HL-60 (cell line): ENCODE measurements around the gene PGGHG.
A peak's percentile ranks its signal among the peaks of the same experiment; 100 is the strongest.
"Not testable (repeated sequence)": the region's sequence is repeated elsewhere in the genome, so short reads cannot be mapped to it uniquely, and the experiment has no call there.

Experiments
- DNase-seq, 2 experiments: peaks; one replicate each; pipeline ENCODE4 v3.0.0-alpha.2; 2010 to 2020; ENCODE audit warnings: low read depth in 1 of 2, low spot score in 1 of 2
- H3K27ac ChIP-seq: fragments of 250-450 bp; sonication (Bioruptor Pico); replicated peaks from 2 replicates; pipeline ENCODE4 v1.5.1; 2020; ENCODE audit warnings: mild to moderate bottlenecking, moderate library complexity
- H3K27me3 ChIP-seq: fragments of 250-450 bp; sonication (Bioruptor Pico); 2 replicates; pipeline ENCODE4 v1.5.1; 2021; ENCODE audit warnings: mild to moderate bottlenecking, moderate library complexity; ENCODE audit not compliant: insufficient read depth, poor library complexity, severe bottlenecking
- H3K4me3 ChIP-seq: replicated peaks from 2 replicates; pipeline ENCODE4 v1.5.1; 2011; ENCODE audit warnings: mild to moderate bottlenecking, control low read depth, low read length; ENCODE audit not compliant: insufficient read depth
- CTCF ChIP-seq: IDR thresholded peaks from one replicate; pipeline ENCODE4 v1.5.1; 2011; ENCODE audit warnings: low read length, control low read depth, inconsistent platforms; ENCODE audit not compliant: insufficient read depth
- GABPA ChIP-seq: IDR thresholded peaks from 2 replicates; pipeline ENCODE4 v1.6.1; 2012; ENCODE audit warnings: low read depth
- POLR2AphosphoS5 ChIP-seq: IDR thresholded peaks from 2 replicates; pipeline ENCODE4 v1.6.1; 2012; ENCODE audit warnings: low read depth
- REST ChIP-seq: IDR thresholded peaks from 2 replicates; pipeline ENCODE4 v1.6.1; 2012; ENCODE audit warnings: low read depth; ENCODE audit not compliant: insufficient replicate concordance
- SPI1 ChIP-seq: IDR thresholded peaks from 2 replicates; pipeline ENCODE4 v1.6.1; 2012; ENCODE audit warnings: low read depth, mild to moderate bottlenecking, borderline replicate concordance

Gene PGGHG

GRCh38 chr11:318405-319120, 29.6 kb downstream of the PGGHG start:
- H3K27me3 ChIP-seq = peaks cover 12% of the 10 kb centered on the region
- DNase-seq, H3K4me3 ChIP-seq, H3K27ac ChIP-seq: not testable (repeated sequence)

- not testable (repeated sequence) for DNase-seq, H3K4me3 ChIP-seq, H3K27ac ChIP-seq
- peaks cover 12% of the 10 kb centered on the region for H3K27me3 ChIP-seq
Observed at GRCh38 chr11:319121-319887, 30.4 kb downstream of the PGGHG start.

- H3K4me3 ChIP-seq, H3K27ac ChIP-seq, DNase-seq: not testable (repeated sequence)
- peaks cover 12% of the 10 kb centered on the region for H3K27me3 ChIP-seq
Observed at GRCh38 chr11:319888-320273, 31.0 kb downstream of the PGGHG start.

- Histone ChIP-seq H3K4me3 (no peak overlapping the region), H3K27ac (no peak overlapping the region), H3K27me3 (no peaks in the 10 kb centered on the region)
- DNase-seq = no peak
- TF ChIP-seq GABPA = no peak
- TF ChIP-seq SPI1 = no peak
- no peak for TF ChIP-seq REST
- no peak for TF ChIP-seq CTCF
- no peak for TF ChIP-seq POLR2AphosphoS5
Observed at GRCh38 chr11:324156-324555, 35.2 kb downstream of the PGGHG start.

GRCh38 chr11:324593-325517, 35.9 kb downstream of the PGGHG start:
- H3K27me3 ChIP-seq, H3K27ac ChIP-seq, H3K4me3 ChIP-seq, DNase-seq: not testable (repeated sequence)

- Histone ChIP-seq H3K4me3 (no peak overlapping the region), H3K27me3 (no peaks in the 10 kb centered on the region), H3K27ac (peak overlapping the region; percentile 44)
- DNase-seq = no peak
- TF ChIP-seq GABPA = no peak
- TF ChIP-seq POLR2AphosphoS5 = no peak
- TF ChIP-seq REST = no peak
- no peak for TF ChIP-seq SPI1
Observed at GRCh38 chr11:325796-326591, 37.1 kb downstream of the PGGHG start.
